Brain microvascular endothelial cell (primary cell): ENCODE data around the gene UQCC2.

ENCODE experiments used
- DNase-seq: peaks from one replicate; pipeline ENCODE4 v3.0.0-alpha.2; 2020
- H3K27ac ChIP-seq: fragments of 250-450 bp; sonication (Bioruptor Pico); 2 replicates; pipeline ENCODE4 v1.5.1; 2020; ENCODE audit warnings: mild to moderate bottlenecking, moderate library complexity
- H3K27me3 ChIP-seq: fragments of 250-450 bp; sonication (Bioruptor Pico); replicated peaks from 2 replicates; pipeline ENCODE4 v1.5.1; 2020; ENCODE audit warnings: mild to moderate bottlenecking
- H3K36me3 ChIP-seq: fragments of 250-450 bp; sonication (Bioruptor Pico); replicated peaks from 2 replicates; pipeline ENCODE4 v1.5.1; 2020; ENCODE audit warnings: mild to moderate bottlenecking
- H3K4me3 ChIP-seq: 2 replicates; pipeline ENCODE4 v1.5.1; 2011; ENCODE audit warnings: low read depth, mild to moderate bottlenecking, control low read depth, low read length, moderate library complexity
- CTCF ChIP-seq: IDR thresholded peaks from 2 replicates; pipeline ENCODE4 v1.5.1; 2011; ENCODE audit warnings: low read depth, mild to moderate bottlenecking, moderate library complexity, low read length, control low read depth, inconsistent platforms; ENCODE audit errors: missing control alignments
- in situ Hi-C: cut with HindIII; loops from 2 replicates; pipeline ENCODE4 v1.10.0; 2017; ENCODE audit warnings: low sequenced_read_pairs, low pct_ligation_motif_present

Gene UQCC2

GRCh38 chr6:33756211-33756954 is 44.9 kb upstream of the UQCC2 start:
- no peak for TF ChIP-seq CTCF
- no peak overlapping the region for H3K27ac ChIP-seq
- DNase-seq: no peak
- in situ Hi-C loops: loop anchor here (25.0 kb wide), 1 partner anchor 381 kb away; the partner anchor contains the start of gene GRM4
- no peaks in the 10 kb centered on the region for H3K27me3 ChIP-seq
- no peaks in the 10 kb centered on the region for H3K36me3 ChIP-seq
- no peak overlapping the region for H3K4me3 ChIP-seq

DNA sequence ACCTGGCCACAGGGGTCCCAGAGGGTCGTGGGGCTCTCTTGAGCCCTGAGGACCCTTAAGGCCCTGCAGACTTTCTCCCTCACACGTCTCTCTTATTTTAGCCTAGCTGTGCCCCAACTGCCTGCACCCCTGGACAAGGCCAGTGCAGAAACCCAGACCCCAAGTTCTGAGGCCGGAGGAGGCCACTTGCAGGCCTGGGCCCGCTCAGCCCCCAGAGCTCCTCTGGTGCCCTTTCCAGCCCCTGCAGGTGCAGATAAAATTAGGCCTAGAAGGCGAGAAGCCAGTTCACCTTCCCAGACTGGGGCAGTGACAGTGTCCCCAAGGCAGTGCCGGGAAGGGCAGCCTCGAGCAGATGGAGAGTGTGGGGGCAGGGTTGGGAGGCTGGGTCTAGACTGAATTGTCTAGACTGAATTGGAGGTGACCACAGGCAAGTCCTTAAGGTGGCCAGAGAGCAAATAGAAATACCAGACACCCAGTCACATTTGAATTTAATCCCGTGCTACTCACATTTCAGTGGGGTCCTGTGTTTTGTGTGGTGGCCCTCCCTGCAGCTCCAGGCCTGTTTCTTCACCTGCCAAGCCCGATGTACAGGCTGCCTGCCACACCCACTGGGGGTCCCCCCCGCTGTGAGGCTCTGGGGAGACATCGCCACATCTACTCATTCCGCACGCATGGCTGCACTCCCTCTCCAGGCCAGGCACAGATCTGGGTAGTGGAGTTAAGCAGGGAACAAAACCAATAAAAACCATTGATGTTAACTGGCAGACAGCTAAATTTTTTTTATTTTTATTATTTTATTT is 43.8 kb upstream of the UQCC2 start:
- in situ Hi-C loops: loop anchor here (25.0 kb wide), 1 partner anchor 382 kb away; the partner anchor contains the start of gene GRM4
- no peak for TF ChIP-seq CTCF

DNA sequence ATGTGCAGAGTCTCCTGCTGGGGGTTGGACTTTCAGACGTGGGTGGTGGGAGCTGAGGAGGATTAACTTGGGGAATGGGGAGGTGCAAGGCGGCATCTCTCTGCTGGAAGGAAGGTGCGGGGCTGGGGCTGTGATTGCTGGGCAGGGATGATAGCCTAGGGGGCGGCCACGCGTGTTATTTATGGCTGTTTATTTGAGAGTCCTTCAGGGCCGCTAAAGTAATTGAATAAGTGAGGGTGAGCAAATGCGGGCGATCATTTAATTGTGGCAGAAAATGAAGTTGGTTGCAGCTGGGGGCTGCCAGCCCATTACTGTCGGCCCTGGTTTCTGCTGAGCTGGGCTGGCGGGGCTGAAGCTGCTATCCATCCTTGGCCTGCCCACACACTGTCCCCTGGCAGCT is 42.7 kb upstream of the UQCC2 start:
- H3K27ac ChIP-seq: no peak overlapping the region
- in situ Hi-C loops: loop anchor here (25.0 kb wide), 1 partner anchor 383 kb away; the partner anchor contains the start of gene GRM4
- H3K36me3 ChIP-seq: no peaks in the 10 kb centered on the region
- no peak overlapping the region for H3K4me3 ChIP-seq
- DNase-seq: no peak
- TF ChIP-seq CTCF: no peak
- no peaks in the 10 kb centered on the region for H3K27me3 ChIP-seq

More for the DNA sequence above, 43.8 kb upstream of the UQCC2 start:
- Histone ChIP-seq H3K27me3 (no peaks in the 10 kb centered on the region), H3K36me3 (no peaks in the 10 kb centered on the region), H3K27ac (no peak overlapping the region), H3K4me3 (no peak overlapping the region)
- no peak for DNase-seq

GRCh38 chr6:33752646-33753015 is 41.1 kb upstream of the UQCC2 start:
- in situ Hi-C loops: loop anchor here (25.0 kb wide), 1 partner anchor 385 kb away; the partner anchor contains the start of gene GRM4
- no peaks in the 10 kb centered on the region for H3K36me3 ChIP-seq
- H3K27ac ChIP-seq: no peak overlapping the region
- no peak for TF ChIP-seq CTCF
- H3K27me3 ChIP-seq: no peaks in the 10 kb centered on the region
- DNase-seq: no peak
- H3K4me3 ChIP-seq: no peak overlapping the region

GRCh38 chr6:33751771-33752645 is 40.5 kb upstream of the UQCC2 start:
- no peak for DNase-seq
- Histone ChIP-seq H3K36me3 (no peaks in the 10 kb centered on the region), H3K4me3 (no peak overlapping the region), H3K27ac (no peak overlapping the region), H3K27me3 (no peaks in the 10 kb centered on the region)
- TF ChIP-seq CTCF: no peak
- in situ Hi-C loops: loop anchor here (25.0 kb wide), 1 partner anchor 385 kb away; the partner anchor contains the start of gene GRM4
